Fibroblast of pulmonary artery (primary cell): ENCODE results near the gene AXL.
"Not testable (repeated sequence)": the region's sequence is repeated elsewhere in the genome, so short reads cannot be mapped to it uniquely, and the experiment has no call there.

Experiments used
- DNase-seq: peaks from one replicate; pipeline ENCODE4 v3.0.0-alpha.2; 2010; ENCODE audit warnings: low read depth
- H3K4me3 ChIP-seq: replicated peaks from 2 replicates; pipeline ENCODE4 v1.5.1; 2011; ENCODE audit warnings: low read depth, mild to moderate bottlenecking, control low read depth, low read length, moderate library complexity
- TF ChIP-seq, protein P1 (sequence below): IDR thresholded peaks from 2 replicates; pipeline ENCODE4 v1.5.1; 2011; ENCODE audit warnings: mild to moderate bottlenecking, control low read depth, low read length, inconsistent platforms; ENCODE audit errors: missing control alignments

Gene AXL

DNA sequence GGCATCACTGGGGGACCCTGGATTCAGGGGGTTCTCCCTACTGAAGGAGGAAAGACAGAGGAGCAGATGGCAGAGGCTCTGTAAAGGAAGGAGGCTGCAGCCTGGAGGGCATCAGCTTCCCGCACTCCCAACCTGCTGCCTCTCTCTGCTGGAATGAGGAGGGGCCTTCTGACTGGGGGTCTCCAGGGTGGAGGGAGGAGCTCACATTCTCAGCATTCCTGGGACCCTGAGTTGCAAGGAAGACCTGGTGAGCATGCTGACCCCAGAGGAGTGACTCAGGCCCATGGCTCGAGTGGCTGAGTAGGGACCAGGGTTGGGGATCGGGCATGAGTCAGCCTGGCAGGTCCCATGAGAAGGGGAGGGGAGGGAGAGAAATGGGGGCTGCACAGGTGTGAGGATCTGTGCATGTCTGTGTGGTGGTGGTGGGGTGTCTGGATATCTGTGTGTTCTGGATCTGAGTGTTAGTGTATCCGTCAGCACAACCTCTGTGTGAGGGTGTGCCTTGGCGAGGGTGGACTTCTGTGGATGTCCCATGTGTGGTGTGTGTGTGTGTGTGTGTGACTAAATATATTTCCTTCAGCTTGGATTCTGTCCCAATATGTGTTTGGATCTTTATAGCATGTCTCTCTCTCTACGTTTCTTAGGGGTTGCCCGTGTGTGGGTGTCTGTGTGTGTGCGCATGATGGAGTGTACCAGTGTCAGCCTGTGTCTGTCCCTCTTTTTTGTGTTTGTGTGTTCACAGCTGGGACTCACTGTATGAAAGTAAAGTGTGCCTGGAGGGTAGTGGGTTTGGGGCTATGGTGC lies 4.6 kb downstream of the AXL start:
- DNase-seq: peak; percentile 60
- TF ChIP-seq, protein P1, sequence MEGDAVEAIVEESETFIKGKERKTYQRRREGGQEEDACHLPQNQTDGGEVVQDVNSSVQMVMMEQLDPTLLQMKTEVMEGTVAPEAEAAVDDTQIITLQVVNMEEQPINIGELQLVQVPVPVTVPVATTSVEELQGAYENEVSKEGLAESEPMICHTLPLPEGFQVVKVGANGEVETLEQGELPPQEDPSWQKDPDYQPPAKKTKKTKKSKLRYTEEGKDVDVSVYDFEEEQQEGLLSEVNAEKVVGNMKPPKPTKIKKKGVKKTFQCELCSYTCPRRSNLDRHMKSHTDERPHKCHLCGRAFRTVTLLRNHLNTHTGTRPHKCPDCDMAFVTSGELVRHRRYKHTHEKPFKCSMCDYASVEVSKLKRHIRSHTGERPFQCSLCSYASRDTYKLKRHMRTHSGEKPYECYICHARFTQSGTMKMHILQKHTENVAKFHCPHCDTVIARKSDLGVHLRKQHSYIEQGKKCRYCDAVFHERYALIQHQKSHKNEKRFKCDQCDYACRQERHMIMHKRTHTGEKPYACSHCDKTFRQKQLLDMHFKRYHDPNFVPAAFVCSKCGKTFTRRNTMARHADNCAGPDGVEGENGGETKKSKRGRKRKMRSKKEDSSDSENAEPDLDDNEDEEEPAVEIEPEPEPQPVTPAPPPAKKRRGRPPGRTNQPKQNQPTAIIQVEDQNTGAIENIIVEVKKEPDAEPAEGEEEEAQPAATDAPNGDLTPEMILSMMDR: no peak
- H3K4me3 ChIP-seq: peak overlapping the region; percentile 10

GRCh38 chr19:41224632-41225031 lies 5.6 kb downstream of the AXL start:
- no peak overlapping the region for H3K4me3 ChIP-seq
- no peak for DNase-seq
- TF ChIP-seq, protein P1: no peak

GRCh38 chr19:41225238-41226052 lies 6.4 kb downstream of the AXL start:
- TF ChIP-seq, protein P1: no peak
- peak overlapping the region; percentile 38 for H3K4me3 ChIP-seq
- peak; percentile 99 for DNase-seq

DNA sequence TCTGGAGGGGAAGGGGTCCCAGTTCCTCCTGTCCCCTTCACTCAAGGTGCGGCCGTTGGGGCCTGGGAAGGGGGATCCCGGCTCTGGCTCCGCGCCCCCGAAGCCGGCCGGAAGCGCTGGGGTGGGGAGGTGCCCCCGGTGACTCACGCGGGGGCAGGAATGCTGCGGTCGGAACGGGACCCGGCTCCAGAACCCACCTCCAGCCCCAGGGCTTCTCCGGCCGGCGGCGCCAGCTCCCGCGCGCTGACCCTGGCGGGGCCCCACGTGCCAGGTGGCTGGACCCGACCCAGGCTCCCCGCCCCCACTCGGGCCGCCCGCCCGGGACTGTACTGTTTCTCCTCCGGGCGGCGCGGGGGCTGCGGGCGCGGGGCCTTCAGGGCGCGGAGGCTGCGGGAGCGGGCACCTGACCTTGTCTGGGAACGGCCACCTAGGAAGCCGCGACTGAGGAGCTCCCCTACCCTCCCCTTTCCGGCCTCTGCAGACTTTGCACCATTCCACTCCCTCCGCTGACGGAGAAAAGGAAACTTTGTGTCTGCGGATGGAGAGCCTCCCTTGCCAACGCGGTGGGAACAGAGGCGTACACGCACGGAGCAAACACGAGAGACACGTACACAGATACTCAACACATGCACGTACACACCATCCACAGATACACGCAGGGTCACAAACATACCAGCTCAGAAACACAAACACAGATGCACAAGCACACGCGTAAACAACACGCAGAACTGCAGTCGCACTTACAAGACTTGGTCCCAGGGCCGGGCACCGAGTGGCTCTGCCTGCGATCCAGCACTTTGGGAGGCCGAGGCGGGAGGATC lies 7.2 kb downstream of the AXL start:
- TF ChIP-seq, protein P1: no peak
- peak; percentile 92 for DNase-seq
- H3K4me3 ChIP-seq: peak overlapping the region; percentile 42

DNA sequence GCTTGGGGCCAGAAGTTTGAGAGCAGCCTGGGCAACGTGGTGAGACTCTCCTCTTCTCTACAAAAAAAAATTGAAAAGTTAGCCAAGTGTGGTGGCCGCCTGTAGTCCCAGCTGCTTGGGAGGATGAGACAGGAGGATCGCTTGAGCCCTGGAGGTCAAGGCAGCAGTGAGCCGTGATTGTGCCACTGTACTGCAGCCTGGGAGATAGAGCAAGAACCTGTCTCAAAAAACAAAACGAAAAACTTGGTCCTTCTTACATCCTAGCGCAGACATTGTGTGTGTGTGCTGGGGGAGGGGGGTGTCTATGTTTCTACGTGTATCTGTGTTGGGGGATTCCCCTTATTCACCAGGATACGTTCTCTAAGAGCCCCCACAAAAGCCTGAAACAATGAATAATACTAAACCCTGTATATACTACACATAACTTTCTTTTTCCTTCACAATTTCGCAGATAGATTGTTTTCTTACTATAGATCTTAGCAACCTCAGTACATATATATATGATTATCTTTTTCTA lies 7.9 kb downstream of the AXL start:
- H3K4me3 ChIP-seq: peak overlapping the region; percentile 42
- DNase-seq: no peak
- TF ChIP-seq, protein P1: no peak

- DNase-seq: no peak
- no peak overlapping the region for H3K4me3 ChIP-seq
- TF ChIP-seq, protein P1: no peak
These were observed 9.5 kb downstream of the AXL start for GRCh38 chr19:41228486-41228885.

DNA sequence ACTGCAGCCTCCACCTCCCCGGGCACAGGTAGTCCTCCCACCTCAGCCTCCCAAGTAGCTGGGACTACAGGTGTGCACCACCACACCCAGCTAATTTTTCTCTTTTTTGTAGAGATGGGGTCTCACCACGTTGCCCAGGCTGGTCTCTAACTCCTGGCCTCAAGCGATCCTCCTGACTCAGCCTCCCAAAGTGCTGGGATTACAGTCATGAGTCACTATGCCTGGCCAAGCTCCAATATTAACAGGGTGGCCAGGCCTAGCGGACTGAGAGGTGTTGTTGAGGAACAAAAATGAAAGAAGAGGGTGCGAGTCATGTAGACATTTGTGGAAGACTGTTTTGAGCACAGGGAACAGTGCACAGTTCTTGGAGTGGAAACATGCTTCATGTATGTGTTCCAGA lies 10.3 kb downstream of the AXL start:
- H3K4me3 ChIP-seq, DNase-seq: not testable (repeated sequence)
